Endothelial cell of umbilical vein (primary cell): ENCODE data around the gene ALDH1L1. TPM values are rescaled to one million over a fixed set of nuclear protein-coding genes. Genes with fewer than 3 reads are reported as not detected.

ENCODE experiments used
- BruUV-seq: library from RNA; stranded (reverse); fragments of 400-500 nt; replicated peaks from 2 replicates; lab custom pipeline; 2021; lab: Mats Ljungman, UMichigan
- CTCF ChIA-PET: fragments of 300-600, 350-600 bp; sonication (Branson Sonifier 250); formaldehyde crosslinking; loops from one replicate; lab custom pipeline; 2021; ENCODE audit warnings: antibody characterized with exemption, inconsistent platforms; lab: Charles Lee
- POLR2A ChIA-PET: fragments of 300-600, 350-600 bp; sonication (Branson Sonifier 250); formaldehyde crosslinking; loops from one replicate; lab custom pipeline; 2021; ENCODE audit warnings: antibody characterized with exemption, inconsistent platforms; lab: Charles Lee
- DNase-seq: peaks from one replicate; pipeline ENCODE4 v3.0.0-alpha.2; 2011; ENCODE audit warnings: low read depth, low spot score
- FAIRE-seq: peaks from 2 replicates; lab custom pipeline; 2011; peaks lifted over from hg19 to GRCh38; lab: Jason Lieb, UNC
- H2AFZ ChIP-seq: 2 replicates; pipeline ENCODE4 v1.6.0; 2012; ENCODE audit warnings: low read depth, low read length, control low read depth, inconsistent platforms
- H3K27ac ChIP-seq: 2 replicates; pipeline ENCODE4 v1.5.1; 2011; ENCODE audit warnings: low read depth, mild to moderate bottlenecking, control low read depth, low read length, moderate library complexity; ENCODE audit not compliant: insufficient read depth
- H3K27me3 ChIP-seq, 2 experiments: 2 replicates each; pipeline versions ENCODE4 v1.6.0 to v1.6.1; 2011; ENCODE audit warnings: low read length in 2 of 2, mixed read lengths in 1 of 2; ENCODE audit not compliant: control insufficient read depth in 2 of 2, insufficient read depth in 2 of 2
- H3K36me3 ChIP-seq, 2 experiments: 2 replicates in 1 of 2; 3 replicates in 1 of 2; pipeline ENCODE4 v1.5.1; 2011; ENCODE audit warnings: low read length in 2 of 2, mild to moderate bottlenecking in 1 of 2, moderate library complexity in 1 of 2; ENCODE audit not compliant: control insufficient read depth in 2 of 2, insufficient read depth in 2 of 2; ENCODE audit errors: extremely low read depth in 1 of 2
- H3K4me1 ChIP-seq: 3 replicates; pipeline ENCODE4 v1.5.1; 2011; ENCODE audit warnings: mild to moderate bottlenecking, low read length; ENCODE audit not compliant: control insufficient read depth, insufficient read depth; ENCODE audit errors: extremely low read depth
- H3K4me2 ChIP-seq: 2 replicates; pipeline ENCODE4 v1.6.1; 2011; ENCODE audit warnings: low read length, control low read depth, mixed read lengths; ENCODE audit not compliant: insufficient read depth
- H3K4me3 ChIP-seq, 3 experiments: fragments of 200-600 bp in 1 of 3; sonication (generic), shearing (Covaris generic) in 1 of 3; replicated peaks in 1 of 3; 2 replicates each; pipeline ENCODE4 v1.5.1; 2011 to 2016; ENCODE audit warnings: control low read depth in 3 of 3, low read length in 3 of 3, mild to moderate bottlenecking in 2 of 3, inconsistent platforms in 1 of 3, low read depth in 1 of 3, moderate library complexity in 1 of 3; ENCODE audit not compliant: insufficient read depth in 1 of 3
- H3K79me2 ChIP-seq: 2 replicates; pipeline ENCODE4 v1.6.0; 2012; ENCODE audit warnings: low read length, inconsistent platforms; ENCODE audit not compliant: control insufficient read depth, insufficient read depth
- H3K9ac ChIP-seq: replicated peaks from 2 replicates; pipeline ENCODE3; 2011; ENCODE audit warnings: low read length, control low read depth; ENCODE audit not compliant: insufficient read depth; ENCODE audit errors: extremely low read depth
- H3K9me1 ChIP-seq: replicated peaks from 3 replicates; pipeline ENCODE4 v1.6.0; 2011; ENCODE audit warnings: mild to moderate bottlenecking, low read length; ENCODE audit not compliant: control insufficient read depth, insufficient read depth; ENCODE audit errors: extremely low read depth
- H3K9me3 ChIP-seq: replicated peaks from 2 replicates; pipeline ENCODE4 v1.5.1; 2012; ENCODE audit warnings: low read length, inconsistent platforms; ENCODE audit not compliant: control insufficient read depth, insufficient read depth
- H4K20me1 ChIP-seq: replicated peaks from 2 replicates; pipeline ENCODE3; 2011; ENCODE audit warnings: mild to moderate bottlenecking, low read length; ENCODE audit not compliant: control insufficient read depth, insufficient read depth; ENCODE audit errors: extremely low read depth
- CTCF ChIP-seq, 2 donors: IDR thresholded peaks; 1 replicate in 1 of 2; 2 replicates in 1 of 2; pipeline ENCODE4 v1.5.1; 2011; ENCODE audit warnings: low read length in 2 of 2, mild to moderate bottlenecking in 2 of 2, moderate library complexity in 2 of 2, control low read depth in 1 of 2, inconsistent platforms in 1 of 2, low read depth in 1 of 2; ENCODE audit not compliant: insufficient read depth in 1 of 2; ENCODE audit errors: extremely low read depth in 1 of 2
- EZH2 ChIP-seq: IDR thresholded peaks from 2 replicates; pipeline ENCODE4 v1.6.1; 2012; ENCODE audit warnings: borderline replicate concordance, low read depth, mild to moderate bottlenecking, moderate library complexity, low read length, inconsistent platforms; ENCODE audit not compliant: severe bottlenecking
- FOS ChIP-seq: IDR thresholded peaks from 2 replicates; pipeline ENCODE4 v1.6.1; 2011; ENCODE audit warnings: mild to moderate bottlenecking, low read length, moderate library complexity, borderline replicate concordance; ENCODE audit not compliant: insufficient read depth
- GATA2 ChIP-seq: IDR thresholded peaks from 2 replicates; pipeline ENCODE4 v1.7.0; 2011; ENCODE audit warnings: low read depth, mild to moderate bottlenecking, moderate library complexity, mixed read lengths, low read length; ENCODE audit not compliant: insufficient read length, insufficient read depth
- JUN ChIP-seq: IDR thresholded peaks from 2 replicates; pipeline ENCODE4 v1.6.1; 2011; ENCODE audit warnings: borderline replicate concordance, low read depth; ENCODE audit not compliant: insufficient read length, insufficient read depth
- MAX ChIP-seq: IDR thresholded peaks from 2 replicates; pipeline ENCODE4 v1.6.1; 2011; ENCODE audit not compliant: insufficient read depth, insufficient read length
- MYC ChIP-seq: IDR thresholded peaks from one replicate; pipeline ENCODE4 v1.6.1; 2011; ENCODE audit warnings: mild to moderate bottlenecking, low read depth, low read length
- POLR2A ChIP-seq: IDR thresholded peaks from 2 replicates; pipeline ENCODE4 v1.6.1; 2012; ENCODE audit warnings: low read depth, mild to moderate bottlenecking, control low read depth, low read length
- POLR2AphosphoS5 ChIP-seq: IDR thresholded peaks from 2 replicates; pipeline ENCODE4 v1.6.1; 2012; ENCODE audit warnings: low read depth, mild to moderate bottlenecking, control low read depth, low read length, moderate library complexity; ENCODE audit not compliant: insufficient read depth
- dilution Hi-C: fragments of 300-500 bp; cut with MboI; formaldehyde crosslinking; loops from one replicate; pipeline ENCODE4 v1.15.0; 2019; ENCODE audit warnings: low sequenced_read_pairs; ENCODE audit not compliant: extremely low pct_ligation_motif_present
- intact Hi-C: fragments of 100-400 bp; cut with micrococcal nuclease; formaldehyde crosslinking; loops from one replicate; pipeline ENCODE4 v1.10.0; 2022
- polyA plus RNA-seq, 4 experiments: library from polyadenylated mRNA; depleted of rRNA in 3 of 4; stranded (reverse) in 3 of 4; unstranded in 1 of 4; fragments of >200 nt; gene quantifications; 2 replicates each; pipeline versions ENCODE4 v1.2.1 to v1.2.3, GENCODE V29; 2011 to 2012; ENCODE audit warnings: missing spikeins in 1 of 4
- total RNA-seq: library from RNA; stranded (reverse); gene quantifications from 2 replicates; pipeline ENCODE4 v1.2.3, GENCODE V29; 2021

The ALDH1L1 gene
- total and polyA plus RNA-seq, 2 donors (not counting 3 experiments of a cell fraction or from before 2014, with no cell fraction given), result not detected

- no TSS peak for BruUV-seq
- intact Hi-C loops (no loop called here), dilution Hi-C loops (no loop called here)
- ChIA-PET POLR2A (no interaction called here), CTCF (no interaction called here)
- H2AFZ ChIP-seq, result no peak overlapping the region
- TF ChIP-seq GATA2, result no peak
- TF ChIP-seq POLR2AphosphoS5, result no peak
- no peak for TF ChIP-seq POLR2A
- no peak for TF ChIP-seq MAX
- no peak for TF ChIP-seq JUN
- TF ChIP-seq MYC, result no peak
- TF ChIP-seq FOS, result no peak
- TF ChIP-seq CTCF (IDR thresholded peaks at IDR 0.05; ENCODE audit: extremely low read depth in 1 of 2, insufficient read depth in 1 of 2, low read depth in 1 of 2, low read length in 2 of 2), result no peak
- TF ChIP-seq EZH2, result no peak
- FAIRE-seq, result no peak
- H3K9me1 ChIP-seq, result no peaks in the 10 kb centered on the region
- peaks cover 0 to 2% of the 10 kb centered on the region in 2 experiments for H3K27me3 ChIP-seq
- H3K79me2 ChIP-seq, result no peaks in the 10 kb centered on the region
- no peaks in the 10 kb centered on the region for H4K20me1 ChIP-seq
- no peak overlapping the region for H3K9ac ChIP-seq
- H3K9me3 ChIP-seq, result no peaks in the 10 kb centered on the region
- no peaks in the 10 kb centered on the region for H3K36me3 ChIP-seq
- no peak overlapping the region for H3K4me3 ChIP-seq
- H3K4me2 ChIP-seq, result no peak overlapping the region
- H3K27ac ChIP-seq, result no peak overlapping the region
- H3K4me1 ChIP-seq, result peaks cover 5% of the 10 kb centered on the region
- no peak for DNase-seq
These were observed 22.3 kb upstream of the ALDH1L1 start for GRCh38 chr3:126202680-126203079.
